ENCODE results near the gene LARP1B. TPM values are rescaled to one million over a fixed set of nuclear protein-coding genes. Genes with fewer than 3 reads are reported as not detected.

The LARP1B gene
- total and polyA plus RNA-seq, 2 donors (not counting 1 experiment from before 2014, with no cell fraction given), result 4.5 to 14.6 TPM

GRCh38 chr4:128155231-128155855 is 94.2 kb downstream of the LARP1B start:
- 98% methylated on average over 29 of the region's 29 CpGs for WGBS (ENCODE audit: insufficient coverage)
- Histone ChIP-seq H4K20me1 (ENCODE audit: control insufficient read depth, insufficient read depth, low read length, poor library complexity, severe bottlenecking) (no peaks in the 10 kb centered on the region), H2AFZ (ENCODE audit: insufficient read depth, low read depth, low read length, poor library complexity, severe bottlenecking) (no peak overlapping the region), H3K79me2 (ENCODE audit: control insufficient read depth, insufficient read depth, low read length) (no peaks in the 10 kb centered on the region), H3K27ac (ENCODE audit: low read length in 2 of 2) (no peak overlapping the region), H3K4me3 (ENCODE audit: control extremely low read depth in 1 of 5, extremely low read depth in 1 of 5, insufficient read depth in 1 of 5, low read depth in 2 of 5, low read length in 4 of 5) (no peak overlapping the region), H3K9ac (ENCODE audit: low read length) (no peak overlapping the region), H3K4me2 (replicated peaks; ENCODE audit: low read depth, low read length, poor library complexity, severe bottlenecking) (no peak overlapping the region), H3K4me1 (ENCODE audit: control insufficient read depth in 2 of 2, insufficient read depth in 2 of 2, low read length in 2 of 2) (no peaks in the 10 kb centered on the region), H3K27me3 (replicated peaks in 1 of 4; ENCODE audit: control extremely low read depth in 1 of 4, control insufficient read depth in 3 of 4, insufficient read depth in 4 of 4, low read length in 3 of 4) (no peaks in the 10 kb centered on the region), H3K9me3 (ENCODE audit: control extremely low read depth in 1 of 3, control insufficient read depth in 2 of 3, insufficient read depth in 1 of 3, low read length in 2 of 3) (peaks cover 0 to 3% (median 0%) of the 10 kb centered on the region in 3 donors), H3K36me3 (replicated peaks in 1 of 2; ENCODE audit: control extremely low read depth in 1 of 2, control insufficient read depth in 1 of 2, extremely low read depth in 1 of 2, insufficient read depth in 2 of 2, low read length in 1 of 2) (no peaks in the 10 kb centered on the region)
- TF ChIP-seq CTCF (IDR thresholded peaks at IDR 0.05) (no peak), EZH2 (IDR thresholded peaks at IDR 0.05; ENCODE audit: borderline replicate concordance, insufficient read depth, low read depth, low read length, poor library complexity, severe bottlenecking) (no peak)
- H3K27me3 Mint-ChIP-seq, result no peaks in the 10 kb centered on the region
- ATAC-seq (ENCODE audit: low read depth) (no peak), DNase-seq (no peak)
- intact Hi-C loops (cut with micrococcal nuclease), result no loop called here
- H3K9me3 Mint-ChIP-seq (ENCODE audit: insufficient read depth), result no peaks in the 10 kb centered on the region
- no peak overlapping the region for H3K4me3 Mint-ChIP-seq
- POLR2A ChIA-PET, result no interaction called here
- peaks cover 2% of the 10 kb centered on the region for H3K4me1 Mint-ChIP-seq
- H3K27ac Mint-ChIP-seq, result no peak overlapping the region
- CTCF ChIA-PET, result no interaction called here

GRCh38 chr4:128155874-128156456 is 94.9 kb downstream of the LARP1B start:
- peaks cover 0 to 3% (median 0%) of the 10 kb centered on the region in 3 donors for H3K9me3 ChIP-seq (ENCODE audit: control extremely low read depth in 1 of 3, control insufficient read depth in 2 of 3, insufficient read depth in 1 of 3, low read length in 2 of 3)

More at GRCh38 chr4:128155874-128156456, 94.9 kb downstream of the LARP1B start:
- POLR2A ChIA-PET, result no interaction called here
- H3K27me3 ChIP-seq (replicated peaks in 1 of 4; ENCODE audit: control extremely low read depth in 1 of 4, control insufficient read depth in 3 of 4, insufficient read depth in 4 of 4, low read length in 3 of 4), result no peaks in the 10 kb centered on the region
- Mint-ChIP-seq H3K9me3 (ENCODE audit: insufficient read depth) (no peaks in the 10 kb centered on the region), H3K4me1 (peaks cover 2% of the 10 kb centered on the region), H3K27me3 (no peaks in the 10 kb centered on the region), H3K27ac (no peak overlapping the region), H3K4me3 (no peak overlapping the region)
- H3K9ac ChIP-seq (ENCODE audit: low read length), result no peak overlapping the region
- H3K4me2 ChIP-seq (replicated peaks; ENCODE audit: low read depth, low read length, poor library complexity, severe bottlenecking), result no peak overlapping the region
- WGBS (ENCODE audit: insufficient coverage), result 97% methylated on average over 10 of the region's 10 CpGs
- intact Hi-C loops (cut with micrococcal nuclease), result no loop called here
- H3K4me1 ChIP-seq (ENCODE audit: control insufficient read depth in 2 of 2, insufficient read depth in 2 of 2, low read length in 2 of 2), result no peaks in the 10 kb centered on the region
- H2AFZ ChIP-seq (ENCODE audit: insufficient read depth, low read depth, low read length, poor library complexity, severe bottlenecking), result no peak overlapping the region
- no peak for TF ChIP-seq EZH2 (IDR thresholded peaks at IDR 0.05; ENCODE audit: borderline replicate concordance, insufficient read depth, low read depth, low read length, poor library complexity, severe bottlenecking)
- no peak for TF ChIP-seq CTCF (IDR thresholded peaks at IDR 0.05)
- no peaks in the 10 kb centered on the region for H3K79me2 ChIP-seq (ENCODE audit: control insufficient read depth, insufficient read depth, low read length)
- CTCF ChIA-PET, result no interaction called here
- DNase-seq (no peak), ATAC-seq (ENCODE audit: low read depth) (no peak)
- H3K36me3 ChIP-seq (replicated peaks in 1 of 2; ENCODE audit: control extremely low read depth in 1 of 2, control insufficient read depth in 1 of 2, extremely low read depth in 1 of 2, insufficient read depth in 2 of 2, low read length in 1 of 2), result no peaks in the 10 kb centered on the region
- H3K4me3 ChIP-seq (ENCODE audit: control extremely low read depth in 1 of 5, extremely low read depth in 1 of 5, insufficient read depth in 1 of 5, low read depth in 2 of 5, low read length in 4 of 5), result no peak overlapping the region
- no peak overlapping the region for H3K27ac ChIP-seq (ENCODE audit: low read length in 2 of 2)
- H4K20me1 ChIP-seq (ENCODE audit: control insufficient read depth, insufficient read depth, low read length, poor library complexity, severe bottlenecking), result no peaks in the 10 kb centered on the region

All from B cell (primary cell).